GM23338 (cell line): ENCODE data around the gene BRICD5.

ENCODE experiments used
- CREB1 ChIP-seq: fragments of 250-450 bp; sonication (Bioruptor Pico); IDR thresholded peaks from 2 replicates; pipeline ENCODE4 v1.5.0; 2020; ENCODE audit warnings: low read depth, mild to moderate bottlenecking, moderate library complexity
- EZH2 ChIP-seq: fragments of 200-600 bp; sonication (generic); IDR thresholded peaks from one replicate; pipeline ENCODE4 v1.8.0; 2017; ENCODE audit warnings: antibody characterized with exemption, mild to moderate bottlenecking, low read depth; ENCODE audit not compliant: unreplicated experiment
- EZH2phosphoT487 ChIP-seq: fragments of 200-600 bp; sonication (generic); IDR thresholded peaks from one replicate; pipeline ENCODE4 v1.8.1; 2018; ENCODE audit warnings: antibody characterized with exemption; ENCODE audit not compliant: unreplicated experiment
- POLR2AphosphoS5 ChIP-seq: IDR thresholded peaks from 2 replicates; pipeline ENCODE4 v1.6.1; 2016; ENCODE audit warnings: antibody characterized with exemption, low read depth
- ZNF331 ChIP-seq: fragments of 250-450 bp; sonication (Bioruptor Pico); IDR thresholded peaks from 2 replicates; pipeline ENCODE4 v1.5.0; 2020; ENCODE audit warnings: low read depth, mild to moderate bottlenecking, moderate library complexity
- TF ChIP-seq, protein P1 (sequence below), 2 experiments: fragments of 200-600 bp in 1 of 2; sonication (generic) in 1 of 2; conservative IDR thresholded peaks; 2 replicates each; pipeline versions ENCODE4 v1.5.1 to v1.6.1; 2016 to 2017; ENCODE audit warnings: antibody characterized with exemption in 2 of 2, low read depth in 2 of 2, mild to moderate bottlenecking in 2 of 2, moderate library complexity in 1 of 2
- TF ChIP-seq, protein P2 (sequence below): IDR thresholded peaks from 2 replicates; pipeline ENCODE4 v1.6.1; 2016; ENCODE audit warnings: antibody characterized with exemption

DNA sequence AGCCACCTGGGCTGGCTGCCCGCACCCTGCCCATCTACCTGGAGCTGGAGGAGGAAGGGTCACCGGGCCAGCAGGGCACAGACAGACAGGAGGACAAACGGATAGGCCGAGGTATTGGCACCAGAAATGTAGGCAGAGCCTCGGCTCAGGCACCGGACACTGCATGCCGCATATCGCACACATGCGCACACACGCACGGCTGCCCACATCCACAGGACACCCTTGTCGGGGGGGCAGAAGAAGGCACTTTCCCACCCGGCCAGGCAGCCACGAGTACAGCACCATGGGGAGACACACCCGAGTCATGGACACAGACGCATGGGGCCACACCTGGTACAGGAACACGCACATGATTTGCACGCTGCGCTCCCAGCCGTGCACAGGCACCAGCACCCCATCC, 28.7 kb downstream of the BRICD5 start:
- TF ChIP-seq, protein P1, sequence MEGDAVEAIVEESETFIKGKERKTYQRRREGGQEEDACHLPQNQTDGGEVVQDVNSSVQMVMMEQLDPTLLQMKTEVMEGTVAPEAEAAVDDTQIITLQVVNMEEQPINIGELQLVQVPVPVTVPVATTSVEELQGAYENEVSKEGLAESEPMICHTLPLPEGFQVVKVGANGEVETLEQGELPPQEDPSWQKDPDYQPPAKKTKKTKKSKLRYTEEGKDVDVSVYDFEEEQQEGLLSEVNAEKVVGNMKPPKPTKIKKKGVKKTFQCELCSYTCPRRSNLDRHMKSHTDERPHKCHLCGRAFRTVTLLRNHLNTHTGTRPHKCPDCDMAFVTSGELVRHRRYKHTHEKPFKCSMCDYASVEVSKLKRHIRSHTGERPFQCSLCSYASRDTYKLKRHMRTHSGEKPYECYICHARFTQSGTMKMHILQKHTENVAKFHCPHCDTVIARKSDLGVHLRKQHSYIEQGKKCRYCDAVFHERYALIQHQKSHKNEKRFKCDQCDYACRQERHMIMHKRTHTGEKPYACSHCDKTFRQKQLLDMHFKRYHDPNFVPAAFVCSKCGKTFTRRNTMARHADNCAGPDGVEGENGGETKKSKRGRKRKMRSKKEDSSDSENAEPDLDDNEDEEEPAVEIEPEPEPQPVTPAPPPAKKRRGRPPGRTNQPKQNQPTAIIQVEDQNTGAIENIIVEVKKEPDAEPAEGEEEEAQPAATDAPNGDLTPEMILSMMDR (conservative IDR thresholded peaks at IDR 0.05; ENCODE audit: low read depth in 2 of 2): no peak
- no peak for TF ChIP-seq POLR2AphosphoS5
- no peak for TF ChIP-seq CREB1 (CRISPR knock-in tag)
- TF ChIP-seq, protein P2, sequence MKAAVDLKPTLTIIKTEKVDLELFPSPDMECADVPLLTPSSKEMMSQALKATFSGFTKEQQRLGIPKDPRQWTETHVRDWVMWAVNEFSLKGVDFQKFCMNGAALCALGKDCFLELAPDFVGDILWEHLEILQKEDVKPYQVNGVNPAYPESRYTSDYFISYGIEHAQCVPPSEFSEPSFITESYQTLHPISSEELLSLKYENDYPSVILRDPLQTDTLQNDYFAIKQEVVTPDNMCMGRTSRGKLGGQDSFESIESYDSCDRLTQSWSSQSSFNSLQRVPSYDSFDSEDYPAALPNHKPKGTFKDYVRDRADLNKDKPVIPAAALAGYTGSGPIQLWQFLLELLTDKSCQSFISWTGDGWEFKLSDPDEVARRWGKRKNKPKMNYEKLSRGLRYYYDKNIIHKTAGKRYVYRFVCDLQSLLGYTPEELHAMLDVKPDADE: no peak
- TF ChIP-seq ZNF331 (CRISPR knock-in tag): no peak
- no peak for TF ChIP-seq EZH2
- TF ChIP-seq EZH2phosphoT487: no peak
